Smooth muscle cell (in vitro differentiated cells): ENCODE results near the gene CD5L. TPM values are rescaled to one million over a fixed set of nuclear protein-coding genes. Genes with fewer than 3 reads are reported as not detected.

ENCODE experiments used
- DNase-seq: peaks from one replicate; lab custom pipeline; 2025; ENCODE audit not compliant: unreplicated experiment; lab: John Stamatoyannopoulos, UW
- H2AFZ ChIP-seq: fragments of 200-600 bp; sonication (generic); 2 replicates; pipeline ENCODE4 v1.6.0; 2016; ENCODE audit warnings: antibody characterized with exemption, low read depth, mild to moderate bottlenecking
- H3F3A ChIP-seq: fragments of 200-600 bp; sonication (generic); 2 replicates; pipeline ENCODE4 v1.6.0; 2017; ENCODE audit warnings: antibody characterized with exemption, low read depth
- H3K27ac ChIP-seq: fragments of 200-600 bp; sonication (generic); 2 replicates; pipeline ENCODE4 v1.5.1; 2016; ENCODE audit warnings: low read depth, mild to moderate bottlenecking
- H3K27me3 ChIP-seq: fragments of 200-600 bp; sonication (generic); 2 replicates; pipeline ENCODE4 v1.6.1; 2016; ENCODE audit warnings: low read depth, mild to moderate bottlenecking
- H3K36me3 ChIP-seq: fragments of 200-600 bp; sonication (generic); 2 replicates; pipeline ENCODE4 v1.5.1; 2016; ENCODE audit warnings: low read depth
- H3K4me1 ChIP-seq: fragments of 200-600 bp; sonication (generic); 2 replicates; pipeline ENCODE4 v1.5.1; 2016; ENCODE audit warnings: low read depth
- H3K4me2 ChIP-seq: fragments of 200-600 bp; sonication (generic); 2 replicates; pipeline ENCODE4 v1.6.0; 2016; ENCODE audit warnings: mild to moderate bottlenecking
- H3K4me3 ChIP-seq: fragments of 200-600 bp; sonication (generic); 2 replicates; pipeline ENCODE4 v1.5.1; 2016; ENCODE audit warnings: mild to moderate bottlenecking
- H3K79me2 ChIP-seq: fragments of 200-600 bp; sonication (generic); 2 replicates; pipeline ENCODE4 v1.6.0; 2016; ENCODE audit warnings: low read depth, mild to moderate bottlenecking
- H3K9ac ChIP-seq: fragments of 200-600 bp; sonication (generic); 2 replicates; pipeline ENCODE4 v1.6.0; 2016; ENCODE audit warnings: low read depth
- H3K9me3 ChIP-seq: fragments of 200-600 bp; sonication (generic); replicated peaks from 2 replicates; pipeline ENCODE4 v1.5.1; 2016; ENCODE audit warnings: low read depth
- H4K20me1 ChIP-seq: fragments of 200-600 bp; sonication (generic); 2 replicates; pipeline ENCODE4 v1.6.0; 2016; ENCODE audit warnings: low read depth
- WGBS: methylation state at CpG from one replicate; pipeline ENCODE4 v1.1.7; 2016; ENCODE audit warnings: low lambda C conversion rate; 5-methylcytosine and 5-hydroxymethylcytosine counted together
- polyA plus RNA-seq: library from polyadenylated mRNA; unstranded; fragments of >200 nt; fragmentation: Nextera tagmentation; extraction: Ambion mirVana; gene quantifications from 2 replicates; pipeline ENCODE4 v1.2.1, GENCODE V29; 2016
- total RNA-seq: library from RNA; depleted of rRNA; stranded (reverse); fragments of >200 nt; gene quantifications from 2 replicates; pipeline ENCODE4 v1.2.3, GENCODE V29; 2014
- TF ChIP-seq, protein P1 (sequence below): fragments of 200-600 bp; sonication (generic); IDR thresholded peaks from 2 replicates; pipeline ENCODE4 v1.5.1; 2017; ENCODE audit warnings: borderline replicate concordance, mild to moderate bottlenecking, antibody characterized with exemption; ENCODE audit not compliant: insufficient read depth, poor library complexity, severe bottlenecking

CD5L gene
- total and polyA plus RNA-seq, 2 experiments from 2014 or later, result not detected

DNA sequence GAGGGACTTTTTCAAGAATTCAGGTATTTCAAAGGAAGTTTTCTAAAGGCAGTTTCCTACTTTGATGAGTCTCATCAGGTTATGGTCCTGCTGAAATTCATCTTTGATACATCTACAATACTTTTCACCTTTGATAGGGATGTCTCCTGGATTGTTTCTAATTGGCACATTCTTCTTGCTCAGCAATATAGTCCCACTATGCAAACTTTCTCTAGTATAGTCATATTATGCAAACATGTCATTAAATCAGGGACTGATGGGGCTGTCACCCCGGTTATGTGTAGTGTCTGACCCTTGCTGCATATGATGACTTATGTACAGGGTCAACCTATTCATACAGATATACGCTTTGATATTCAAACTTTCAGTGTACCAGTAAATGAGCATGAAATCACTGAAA, 21.3 kb downstream of the CD5L start:
- Histone ChIP-seq H3K4me3 (no peak overlapping the region), H3K79me2 (no peaks in the 10 kb centered on the region)

DNA sequence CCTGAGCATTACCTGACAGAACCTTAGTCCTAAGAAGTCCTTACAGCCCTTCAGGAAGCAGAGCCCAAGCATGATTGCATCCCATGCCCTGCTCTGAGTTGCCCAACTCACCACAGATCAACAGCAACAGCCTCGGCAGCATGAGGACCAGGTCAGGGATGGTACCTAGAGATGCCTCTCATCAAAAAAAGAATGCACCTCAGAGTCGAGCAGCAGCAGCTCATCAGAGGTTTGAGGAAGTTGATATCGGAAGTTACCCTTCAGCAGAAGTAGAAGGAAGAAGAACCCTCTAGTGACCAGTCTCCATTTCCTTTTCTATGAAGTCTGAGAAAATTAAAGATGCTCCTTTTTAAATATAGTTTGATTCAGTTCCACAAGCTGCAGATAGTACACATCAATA, 21.7 kb downstream of the CD5L start, which contains the start of gene FCRL1:
Gene FCRL1, minus strand, starts transcription at position 225 of the 400 bp plus-strand sequence. Its CDS starts 83 bp downstream, at position 142.
- H3K4me2 ChIP-seq, result no peak within 1 kb of the TSS
- H3K36me3 ChIP-seq, result no peaks in the 10 kb centered on the region
- TF ChIP-seq, protein P1, sequence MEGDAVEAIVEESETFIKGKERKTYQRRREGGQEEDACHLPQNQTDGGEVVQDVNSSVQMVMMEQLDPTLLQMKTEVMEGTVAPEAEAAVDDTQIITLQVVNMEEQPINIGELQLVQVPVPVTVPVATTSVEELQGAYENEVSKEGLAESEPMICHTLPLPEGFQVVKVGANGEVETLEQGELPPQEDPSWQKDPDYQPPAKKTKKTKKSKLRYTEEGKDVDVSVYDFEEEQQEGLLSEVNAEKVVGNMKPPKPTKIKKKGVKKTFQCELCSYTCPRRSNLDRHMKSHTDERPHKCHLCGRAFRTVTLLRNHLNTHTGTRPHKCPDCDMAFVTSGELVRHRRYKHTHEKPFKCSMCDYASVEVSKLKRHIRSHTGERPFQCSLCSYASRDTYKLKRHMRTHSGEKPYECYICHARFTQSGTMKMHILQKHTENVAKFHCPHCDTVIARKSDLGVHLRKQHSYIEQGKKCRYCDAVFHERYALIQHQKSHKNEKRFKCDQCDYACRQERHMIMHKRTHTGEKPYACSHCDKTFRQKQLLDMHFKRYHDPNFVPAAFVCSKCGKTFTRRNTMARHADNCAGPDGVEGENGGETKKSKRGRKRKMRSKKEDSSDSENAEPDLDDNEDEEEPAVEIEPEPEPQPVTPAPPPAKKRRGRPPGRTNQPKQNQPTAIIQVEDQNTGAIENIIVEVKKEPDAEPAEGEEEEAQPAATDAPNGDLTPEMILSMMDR, result no peak
- no peaks in the 10 kb centered on the region for H3F3A ChIP-seq
- H3K79me2 ChIP-seq, result no peaks in the 10 kb centered on the region
- H4K20me1 ChIP-seq, result no peaks in the 10 kb centered on the region
- no peak for DNase-seq
- H3K9ac ChIP-seq, result no peak within 1 kb of the TSS
- no peak within 1 kb of the TSS for H3K27ac ChIP-seq
- H3K4me1 ChIP-seq, result no peaks in the 10 kb centered on the region
- H3K27me3 ChIP-seq, result peaks cover 3% of the 10 kb centered on the region
- no peaks in the 10 kb centered on the region for H3K9me3 ChIP-seq
- 82% methylated on average over 3 of the region's 3 CpGs for WGBS
- no peak within 1 kb of the TSS for H3K4me3 ChIP-seq
- H2AFZ ChIP-seq, result no peak within 1 kb of the TSS

More for the DNA sequence above, 21.3 kb downstream of the CD5L start:
- H3K4me2 ChIP-seq, result no peak overlapping the region
- H3F3A ChIP-seq, result no peaks in the 10 kb centered on the region
- 78% methylated on average over 2 of the region's 2 CpGs for WGBS
- H3K9me3 ChIP-seq, result no peaks in the 10 kb centered on the region
- H2AFZ ChIP-seq, result no peak overlapping the region
- peaks cover 3% of the 10 kb centered on the region for H3K27me3 ChIP-seq
- TF ChIP-seq, protein P1, result no peak
- H3K4me1 ChIP-seq, result no peaks in the 10 kb centered on the region
- no peaks in the 10 kb centered on the region for H3K36me3 ChIP-seq
- DNase-seq, result no peak
- H3K9ac ChIP-seq, result no peak overlapping the region
- no peak overlapping the region for H3K27ac ChIP-seq
- H4K20me1 ChIP-seq, result no peaks in the 10 kb centered on the region

DNA sequence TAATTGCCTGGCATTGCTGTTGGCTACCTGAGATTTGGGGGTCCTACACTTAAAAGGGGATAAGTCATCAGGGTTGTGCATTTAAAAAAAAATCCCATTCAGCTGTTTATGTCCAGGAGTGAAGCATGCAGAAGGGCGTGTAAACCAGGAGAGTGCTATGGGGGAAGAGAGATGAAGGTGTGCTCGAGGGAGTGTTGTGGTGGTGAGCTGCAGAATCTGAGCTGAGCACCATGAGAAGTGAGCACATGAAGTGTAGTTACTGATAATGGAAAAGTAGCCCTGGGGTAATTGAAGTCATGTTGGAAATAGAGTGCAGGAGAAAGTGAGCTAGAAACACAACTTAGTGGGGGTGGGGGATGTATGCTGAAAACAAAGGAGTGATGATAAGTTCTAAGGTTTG, 22.4 kb downstream of the CD5L start:
- H2AFZ ChIP-seq, result no peak overlapping the region
- no peaks in the 10 kb centered on the region for H3F3A ChIP-seq
- no peaks in the 10 kb centered on the region for H3K36me3 ChIP-seq
- H3K27ac ChIP-seq, result no peak overlapping the region
- no peaks in the 10 kb centered on the region for H4K20me1 ChIP-seq
- peaks cover 3% of the 10 kb centered on the region for H3K27me3 ChIP-seq
- DNase-seq, result no peak
- TF ChIP-seq, protein P1, result no peak
- no peak overlapping the region for H3K4me3 ChIP-seq
- H3K79me2 ChIP-seq, result no peaks in the 10 kb centered on the region
- no peak overlapping the region for H3K4me2 ChIP-seq
- 71% methylated on average over 2 of the region's 2 CpGs for WGBS
- H3K9ac ChIP-seq, result no peak overlapping the region
- H3K9me3 ChIP-seq, result no peaks in the 10 kb centered on the region
- H3K4me1 ChIP-seq, result no peaks in the 10 kb centered on the region

DNA sequence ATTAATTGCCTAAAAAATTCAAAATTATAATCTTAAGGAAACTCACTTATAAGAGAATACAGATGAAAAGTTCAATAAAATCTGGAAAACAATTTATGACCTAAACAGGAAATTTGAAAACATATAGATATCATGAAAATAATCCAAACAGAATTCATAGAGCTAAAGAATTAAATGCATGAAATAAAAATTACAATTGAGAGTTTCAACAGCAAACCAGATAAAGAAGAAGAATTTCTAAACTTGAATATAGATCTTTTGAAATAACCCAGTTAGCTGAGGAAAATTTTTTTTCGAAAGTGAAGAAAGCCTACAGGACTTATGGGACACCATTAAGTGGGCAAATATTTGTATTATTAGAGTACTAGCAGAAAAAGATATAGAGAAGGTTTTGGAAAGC, 28.3 kb downstream of the CD5L start:
- TF ChIP-seq, protein P1, result no peak
- H3K9ac ChIP-seq, result no peak overlapping the region
- H4K20me1 ChIP-seq, result no peaks in the 10 kb centered on the region
- no peaks in the 10 kb centered on the region for H3K9me3 ChIP-seq
- 75% methylated on average over 1 of the region's 1 CpG for WGBS
- DNase-seq, result no peak
- no peaks in the 10 kb centered on the region for H3F3A ChIP-seq
- no peak overlapping the region for H3K4me2 ChIP-seq
- H3K4me3 ChIP-seq, result no peak overlapping the region
- no peaks in the 10 kb centered on the region for H3K36me3 ChIP-seq
- no peaks in the 10 kb centered on the region for H3K27me3 ChIP-seq
- H3K79me2 ChIP-seq, result no peaks in the 10 kb centered on the region
- H2AFZ ChIP-seq, result no peak overlapping the region
- no peak overlapping the region for H3K27ac ChIP-seq
- no peaks in the 10 kb centered on the region for H3K4me1 ChIP-seq
